Skin of body (tissue), 2 donors: Measurements from ENCODE around the gene RAB27A. TPM values are rescaled to one million over a fixed set of nuclear protein-coding genes. Genes with fewer than 3 reads are reported as not detected.

Experiments
- DNase-seq: peaks from one replicate; lab custom pipeline; 2025; lab: John Stamatoyannopoulos, UW
- total RNA-seq: library from RNA; depleted of rRNA; stranded (reverse); fragments of >200 nt; gene quantifications from one replicate; pipeline ENCODE4 v1.2.3, GENCODE V29; 2014

The RAB27A gene
- total RNA-seq, 1 donor from 2014 or later = 14.0 TPM

- DNase-seq = no peak
Observed at GRCh38 chr15:55226127-55226526, 63.5 kb downstream of the RAB27A start.

GRCh38 chr15:55224892-55225291, 64.7 kb downstream of the RAB27A start:
- DNase-seq = no peak

GRCh38 chr15:55222588-55222987, 67.0 kb downstream of the RAB27A start:
- DNase-seq = no peak

GRCh38 chr15:55221090-55222011, 68.3 kb downstream of the RAB27A start:
- DNase-seq = peak; percentile 35

GRCh38 chr15:55220606-55221005, 69.0 kb downstream of the RAB27A start:
- DNase-seq = no peak

GRCh38 chr15:55218056-55218455, 71.6 kb downstream of the RAB27A start:
- peak; percentile 7 for DNase-seq

- no peak for DNase-seq
Observed at GRCh38 chr15:55204464-55204863, 85.1 kb downstream of the RAB27A start.

GRCh38 chr15:55202206-55202605, 87.4 kb downstream of the RAB27A start:
- DNase-seq = no peak

- DNase-seq = no peak
Observed at GRCh38 chr15:55198706-55199105, 90.9 kb downstream of the RAB27A start.

- DNase-seq = no peak
Observed at GRCh38 chr15:55197719-55198118, 91.9 kb downstream of the RAB27A start.

- no peak for DNase-seq
Observed at GRCh38 chr15:55197362-55197705, 92.3 kb downstream of the RAB27A start.

- peak; percentile 99 for DNase-seq
Observed at GRCh38 chr15:55196458-55197361, 92.9 kb downstream of the RAB27A start, which contains the start of gene RSL24D1. TSS of gene RSL24D1 (minus strand) at chr15:55196941. CDS start at chr15:55196890, 51 bp downstream.

- DNase-seq = no peak
Observed at GRCh38 chr15:55195996-55196395, 93.6 kb downstream of the RAB27A start.

- no peak for DNase-seq
Observed at GRCh38 chr15:55194256-55194655, 95.4 kb downstream of the RAB27A start.

- no peak for DNase-seq
Observed at GRCh38 chr15:55186331-55186730, 103.3 kb downstream of the RAB27A start.

- no peak for DNase-seq
Observed at GRCh38 chr15:55183679-55184078, 105.9 kb downstream of the RAB27A start.

- DNase-seq = no peak
Observed at GRCh38 chr15:55179141-55179540, 110.5 kb downstream of the RAB27A start.

GRCh38 chr15:55170361-55170760, 119.3 kb downstream of the RAB27A start:
- no peak for DNase-seq

GRCh38 chr15:55168350-55168974, 121.2 kb downstream of the RAB27A start:
- peak; percentile 49 for DNase-seq

- no peak for DNase-seq
Observed at GRCh38 chr15:55164284-55164683, 125.3 kb downstream of the RAB27A start.
